Liver (tissue), 3 donors: ENCODE results near the gene URI1.

Experiments
- EGR1 ChIP-seq, 2 donors: IDR thresholded peaks; 2 replicates each; pipeline ENCODE4 v1.6.1; 2016 to 2018; ENCODE audit warnings: antibody characterized with exemption in 2 of 2, low read depth in 2 of 2
- GABPA ChIP-seq, 2 donors: IDR thresholded peaks in 1 of 2; conservative IDR thresholded peaks in 1 of 2; 2 replicates each; pipeline ENCODE4 v1.6.1; 2016; ENCODE audit warnings: antibody characterized with exemption in 2 of 2, mild to moderate bottlenecking in 1 of 2, moderate library complexity in 1 of 2
- JUND ChIP-seq, 2 donors: IDR thresholded peaks; 2 replicates each; pipeline ENCODE4 v1.6.1; 2016; ENCODE audit warnings: antibody characterized with exemption in 2 of 2
- RAD21 ChIP-seq, 2 donors: IDR thresholded peaks; 2 replicates each; pipeline ENCODE4 v1.6.1; 2016; ENCODE audit warnings: antibody characterized with exemption in 2 of 2, mild to moderate bottlenecking in 2 of 2
- SP1 ChIP-seq: IDR thresholded peaks from 2 replicates; pipeline ENCODE4 v1.6.1; 2018; ENCODE audit warnings: antibody characterized with exemption, mild to moderate bottlenecking
- TAF1 ChIP-seq: conservative IDR thresholded peaks from 2 replicates; pipeline ENCODE4 v1.6.1; 2016; ENCODE audit warnings: antibody characterized with exemption, mild to moderate bottlenecking
- YY1 ChIP-seq: IDR thresholded peaks from 2 replicates; pipeline ENCODE4 v1.6.1; 2016; ENCODE audit warnings: antibody characterized with exemption, mild to moderate bottlenecking
- TF ChIP-seq, protein P1 (sequence below): fragments of 150-350 bp; IDR thresholded peaks from 2 replicates; pipeline ENCODE4 v1.5.1; 2017; ENCODE audit warnings: improper control_type of control experiment, low read depth, low read length; ENCODE audit not compliant: missing input control
- TF ChIP-seq, protein P2 (sequence below): IDR thresholded peaks from 2 replicates; pipeline ENCODE4 v1.6.1; 2016; ENCODE audit warnings: antibody characterized with exemption
- TF ChIP-seq, protein P3 (sequence below): IDR thresholded peaks from 2 replicates; pipeline ENCODE4 v1.6.1; 2016; ENCODE audit warnings: antibody characterized with exemption, mild to moderate bottlenecking
- donor health status: healthy.
- donor health status: healthy.

- TF ChIP-seq, protein P1, sequence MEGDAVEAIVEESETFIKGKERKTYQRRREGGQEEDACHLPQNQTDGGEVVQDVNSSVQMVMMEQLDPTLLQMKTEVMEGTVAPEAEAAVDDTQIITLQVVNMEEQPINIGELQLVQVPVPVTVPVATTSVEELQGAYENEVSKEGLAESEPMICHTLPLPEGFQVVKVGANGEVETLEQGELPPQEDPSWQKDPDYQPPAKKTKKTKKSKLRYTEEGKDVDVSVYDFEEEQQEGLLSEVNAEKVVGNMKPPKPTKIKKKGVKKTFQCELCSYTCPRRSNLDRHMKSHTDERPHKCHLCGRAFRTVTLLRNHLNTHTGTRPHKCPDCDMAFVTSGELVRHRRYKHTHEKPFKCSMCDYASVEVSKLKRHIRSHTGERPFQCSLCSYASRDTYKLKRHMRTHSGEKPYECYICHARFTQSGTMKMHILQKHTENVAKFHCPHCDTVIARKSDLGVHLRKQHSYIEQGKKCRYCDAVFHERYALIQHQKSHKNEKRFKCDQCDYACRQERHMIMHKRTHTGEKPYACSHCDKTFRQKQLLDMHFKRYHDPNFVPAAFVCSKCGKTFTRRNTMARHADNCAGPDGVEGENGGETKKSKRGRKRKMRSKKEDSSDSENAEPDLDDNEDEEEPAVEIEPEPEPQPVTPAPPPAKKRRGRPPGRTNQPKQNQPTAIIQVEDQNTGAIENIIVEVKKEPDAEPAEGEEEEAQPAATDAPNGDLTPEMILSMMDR: no peak
- TF ChIP-seq GABPA (IDR thresholded peaks at IDR 0.05 in 1 of 2, conservative IDR thresholded peaks at IDR 0.05 in 1 of 2) (no peak), TAF1 (no peak), SP1 (no peak), EGR1 (IDR thresholded peaks at IDR 0.05; ENCODE audit: low read depth in 2 of 2) (no peak), RAD21 (IDR thresholded peaks at IDR 0.05) (no peak), YY1 (no peak), JUND (IDR thresholded peaks at IDR 0.05) (no peak)
- TF ChIP-seq, protein P2, sequence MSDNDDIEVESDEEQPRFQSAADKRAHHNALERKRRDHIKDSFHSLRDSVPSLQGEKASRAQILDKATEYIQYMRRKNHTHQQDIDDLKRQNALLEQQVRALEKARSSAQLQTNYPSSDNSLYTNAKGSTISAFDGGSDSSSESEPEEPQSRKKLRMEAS: no peak
- TF ChIP-seq, protein P3, sequence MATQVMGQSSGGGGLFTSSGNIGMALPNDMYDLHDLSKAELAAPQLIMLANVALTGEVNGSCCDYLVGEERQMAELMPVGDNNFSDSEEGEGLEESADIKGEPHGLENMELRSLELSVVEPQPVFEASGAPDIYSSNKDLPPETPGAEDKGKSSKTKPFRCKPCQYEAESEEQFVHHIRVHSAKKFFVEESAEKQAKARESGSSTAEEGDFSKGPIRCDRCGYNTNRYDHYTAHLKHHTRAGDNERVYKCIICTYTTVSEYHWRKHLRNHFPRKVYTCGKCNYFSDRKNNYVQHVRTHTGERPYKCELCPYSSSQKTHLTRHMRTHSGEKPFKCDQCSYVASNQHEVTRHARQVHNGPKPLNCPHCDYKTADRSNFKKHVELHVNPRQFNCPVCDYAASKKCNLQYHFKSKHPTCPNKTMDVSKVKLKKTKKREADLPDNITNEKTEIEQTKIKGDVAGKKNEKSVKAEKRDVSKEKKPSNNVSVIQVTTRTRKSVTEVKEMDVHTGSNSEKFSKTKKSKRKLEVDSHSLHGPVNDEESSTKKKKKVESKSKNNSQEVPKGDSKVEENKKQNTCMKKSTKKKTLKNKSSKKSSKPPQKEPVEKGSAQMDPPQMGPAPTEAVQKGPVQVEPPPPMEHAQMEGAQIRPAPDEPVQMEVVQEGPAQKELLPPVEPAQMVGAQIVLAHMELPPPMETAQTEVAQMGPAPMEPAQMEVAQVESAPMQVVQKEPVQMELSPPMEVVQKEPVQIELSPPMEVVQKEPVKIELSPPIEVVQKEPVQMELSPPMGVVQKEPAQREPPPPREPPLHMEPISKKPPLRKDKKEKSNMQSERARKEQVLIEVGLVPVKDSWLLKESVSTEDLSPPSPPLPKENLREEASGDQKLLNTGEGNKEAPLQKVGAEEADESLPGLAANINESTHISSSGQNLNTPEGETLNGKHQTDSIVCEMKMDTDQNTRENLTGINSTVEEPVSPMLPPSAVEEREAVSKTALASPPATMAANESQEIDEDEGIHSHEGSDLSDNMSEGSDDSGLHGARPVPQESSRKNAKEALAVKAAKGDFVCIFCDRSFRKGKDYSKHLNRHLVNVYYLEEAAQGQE: no peak
Measured at GRCh38 chr19:30024091-30024490, 82.1 kb downstream of the URI1 start.
